Measurements from ENCODE around the gene MPIG6B. TPM values are rescaled to one million over a fixed set of nuclear protein-coding genes. Genes with fewer than 3 reads are reported as not detected.

MPIG6B gene
- total RNA-seq, 2 donors from 2014 or later: not detected

- Histone ChIP-seq H3K36me3 (ENCODE audit: control insufficient read depth, insufficient read depth, low read length) (peaks cover 68% of the 10 kb centered on the region), H3K4me1 (ENCODE audit: control insufficient read depth, insufficient read depth, low read length) (peaks cover 13% of the 10 kb centered on the region), H3K9ac (ENCODE audit: extremely low read depth, low read length, poor library complexity, severe bottlenecking) (no peak overlapping the region), H3K27ac (ENCODE audit: low read depth, low read length) (no peak overlapping the region), H3K27me3 (ENCODE audit: control insufficient read depth, insufficient read depth, low read length, poor library complexity, severe bottlenecking) (no peaks in the 10 kb centered on the region), H3K4me3 (ENCODE audit: low read length) (no peak overlapping the region), H3K9me3 (ENCODE audit: control insufficient read depth, low read length) (no peaks in the 10 kb centered on the region)
- Mint-ChIP-seq H3K9me3 (no peaks in the 10 kb centered on the region), H3K4me1 (peaks cover 12% of the 10 kb centered on the region), H3K4me3 (no peak overlapping the region), H3K36me3 (ENCODE audit: low read depth) (peaks cover 69% of the 10 kb centered on the region), H3K27ac (no peak overlapping the region), H3K27me3 (ENCODE audit: insufficient read depth) (no peaks in the 10 kb centered on the region)
- DNase-seq: no peak
- WGBS, 2 experiments (ENCODE audit: insufficient coverage in 1 of 2, insufficient read length in 1 of 2): 92 to 96% methylated on average over 7 to 9 of the region's 9 CpGs
- TF ChIP-seq, protein P1, sequence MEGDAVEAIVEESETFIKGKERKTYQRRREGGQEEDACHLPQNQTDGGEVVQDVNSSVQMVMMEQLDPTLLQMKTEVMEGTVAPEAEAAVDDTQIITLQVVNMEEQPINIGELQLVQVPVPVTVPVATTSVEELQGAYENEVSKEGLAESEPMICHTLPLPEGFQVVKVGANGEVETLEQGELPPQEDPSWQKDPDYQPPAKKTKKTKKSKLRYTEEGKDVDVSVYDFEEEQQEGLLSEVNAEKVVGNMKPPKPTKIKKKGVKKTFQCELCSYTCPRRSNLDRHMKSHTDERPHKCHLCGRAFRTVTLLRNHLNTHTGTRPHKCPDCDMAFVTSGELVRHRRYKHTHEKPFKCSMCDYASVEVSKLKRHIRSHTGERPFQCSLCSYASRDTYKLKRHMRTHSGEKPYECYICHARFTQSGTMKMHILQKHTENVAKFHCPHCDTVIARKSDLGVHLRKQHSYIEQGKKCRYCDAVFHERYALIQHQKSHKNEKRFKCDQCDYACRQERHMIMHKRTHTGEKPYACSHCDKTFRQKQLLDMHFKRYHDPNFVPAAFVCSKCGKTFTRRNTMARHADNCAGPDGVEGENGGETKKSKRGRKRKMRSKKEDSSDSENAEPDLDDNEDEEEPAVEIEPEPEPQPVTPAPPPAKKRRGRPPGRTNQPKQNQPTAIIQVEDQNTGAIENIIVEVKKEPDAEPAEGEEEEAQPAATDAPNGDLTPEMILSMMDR (conservative IDR thresholded peaks at IDR 0.05): no peak
These were observed 30.3 kb upstream of the MPIG6B start for GRCh38 chr6:31692886-31693285.

DNA sequence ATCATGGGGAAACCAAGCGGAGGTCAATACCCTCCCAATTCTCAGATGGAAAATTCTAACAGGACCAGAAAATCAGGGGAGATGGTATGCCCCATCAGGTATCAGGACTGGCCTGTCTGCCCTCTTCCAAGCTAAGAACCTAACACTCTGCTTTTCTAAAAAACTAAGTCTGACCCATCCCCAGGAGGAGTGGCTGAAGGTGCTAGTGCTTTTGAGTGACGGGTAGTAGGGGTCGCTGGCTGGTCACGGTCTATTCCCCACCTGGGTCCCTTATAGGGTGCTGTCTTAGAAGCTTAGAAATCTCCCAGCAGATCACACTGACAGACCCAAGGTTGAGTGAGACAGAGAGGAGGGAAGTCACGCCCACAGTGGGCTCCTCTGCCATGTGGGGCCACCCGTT lies 29.6 kb upstream of the MPIG6B start:
- Mint-ChIP-seq H3K27ac (no peak overlapping the region), H3K9me3 (no peaks in the 10 kb centered on the region), H3K27me3 (ENCODE audit: insufficient read depth) (no peaks in the 10 kb centered on the region), H3K4me1 (peaks cover 9% of the 10 kb centered on the region), H3K36me3 (ENCODE audit: low read depth) (peaks cover 65% of the 10 kb centered on the region), H3K4me3 (no peak overlapping the region)
- Histone ChIP-seq H3K27me3 (ENCODE audit: control insufficient read depth, insufficient read depth, low read length, poor library complexity, severe bottlenecking) (no peaks in the 10 kb centered on the region), H3K9ac (ENCODE audit: extremely low read depth, low read length, poor library complexity, severe bottlenecking) (no peak overlapping the region), H3K4me3 (ENCODE audit: low read length) (no peak overlapping the region), H3K36me3 (ENCODE audit: control insufficient read depth, insufficient read depth, low read length) (peaks cover 65% of the 10 kb centered on the region), H3K27ac (ENCODE audit: low read depth, low read length) (no peak overlapping the region), H3K4me1 (ENCODE audit: control insufficient read depth, insufficient read depth, low read length) (peaks cover 7% of the 10 kb centered on the region), H3K9me3 (ENCODE audit: control insufficient read depth, low read length) (no peaks in the 10 kb centered on the region)
- 92 to 100% methylated on average over 1 to 6 of the region's 6 CpGs for WGBS, 2 experiments (ENCODE audit: insufficient coverage in 1 of 2, insufficient read length in 1 of 2)
- DNase-seq: no peak
- TF ChIP-seq, protein P1 (conservative IDR thresholded peaks at IDR 0.05): no peak

DNA sequence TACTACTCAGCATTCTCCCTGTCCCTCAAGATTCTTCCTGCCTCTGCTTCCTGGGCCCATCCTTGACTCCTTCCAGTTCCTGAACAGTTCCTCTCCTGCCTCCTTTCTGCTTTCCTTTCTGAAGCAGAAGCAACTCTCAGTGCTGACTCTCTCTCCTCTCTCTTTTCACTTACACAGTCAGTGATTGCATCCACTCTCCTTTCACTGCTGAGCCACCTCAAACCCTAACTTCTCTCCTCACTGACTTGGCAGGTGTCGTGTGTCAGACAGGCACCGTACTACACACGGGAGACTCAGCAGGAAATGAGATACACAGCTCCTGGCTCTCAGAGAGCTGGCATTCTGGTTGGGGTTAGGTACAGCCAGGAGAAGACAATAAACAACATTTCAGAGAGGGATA lies 25.6 kb upstream of the MPIG6B start:
- Histone ChIP-seq H3K27ac (ENCODE audit: low read depth, low read length) (no peak overlapping the region), H3K9ac (ENCODE audit: extremely low read depth, low read length, poor library complexity, severe bottlenecking) (no peak overlapping the region), H3K4me1 (ENCODE audit: control insufficient read depth, insufficient read depth, low read length) (peaks cover 7% of the 10 kb centered on the region), H3K27me3 (ENCODE audit: control insufficient read depth, insufficient read depth, low read length, poor library complexity, severe bottlenecking) (no peaks in the 10 kb centered on the region), H3K4me3 (ENCODE audit: low read length) (no peak overlapping the region), H3K36me3 (ENCODE audit: control insufficient read depth, insufficient read depth, low read length) (peaks cover 57% of the 10 kb centered on the region), H3K9me3 (ENCODE audit: control insufficient read depth, low read length) (no peaks in the 10 kb centered on the region)
- no peak overlapping the region for H3K4me3 Mint-ChIP-seq
- no peaks in the 10 kb centered on the region for H3K9me3 Mint-ChIP-seq
- peaks cover 62% of the 10 kb centered on the region for H3K36me3 Mint-ChIP-seq (ENCODE audit: low read depth)
- no peak for DNase-seq
- H3K4me1 Mint-ChIP-seq: peaks cover 17% of the 10 kb centered on the region
- TF ChIP-seq, protein P1 (conservative IDR thresholded peaks at IDR 0.05): no peak
- WGBS, 2 experiments (ENCODE audit: insufficient coverage in 1 of 2, insufficient read length in 1 of 2): 90% methylated on average over 3 of the region's 3 CpGs; no CpG with 5 or more reads in 1 of the 2 experiments
- no peaks in the 10 kb centered on the region for H3K27me3 Mint-ChIP-seq (ENCODE audit: insufficient read depth)
- no peak overlapping the region for H3K27ac Mint-ChIP-seq
